IPS DF 6.9 (cell line): ENCODE results near the gene L2HGDH.

Experiments
- DNase-seq: peaks from one replicate; pipeline ENCODE4 v3.0.0-alpha.2; 2013; ENCODE audit warnings: low read depth, low spot score
- H3K27ac ChIP-seq: one replicate; pipeline ENCODE4 v1.5.1; 2013; ENCODE audit warnings: low read length, control low read depth
- H3K27me3 ChIP-seq: 2 replicates; pipeline ENCODE4 v1.6.1; 2013; ENCODE audit warnings: mild to moderate bottlenecking, low read length; ENCODE audit not compliant: control insufficient read depth, insufficient read depth
- H3K36me3 ChIP-seq: 2 replicates; pipeline ENCODE4 v1.6.1; 2013; ENCODE audit warnings: low read length; ENCODE audit not compliant: control insufficient read depth, insufficient read depth
- H3K4me1 ChIP-seq: 2 replicates; pipeline ENCODE4 v1.6.1; 2013; ENCODE audit warnings: low read length; ENCODE audit not compliant: control insufficient read depth, insufficient read depth
- H3K4me3 ChIP-seq: 2 replicates; pipeline ENCODE4 v1.5.1; 2013; ENCODE audit warnings: mild to moderate bottlenecking, low read length
- H3K9me3 ChIP-seq: 2 replicates; pipeline ENCODE4 v1.6.1; 2013; ENCODE audit warnings: low read length, inconsistent platforms; ENCODE audit not compliant: control insufficient read depth, insufficient read depth
- WGBS: extraction: QIAGEN DNeasy Blood & Tissue Kit; methylation state at CpG from one replicate; pipeline ENCODE4 v1.1.7; 2013; ENCODE audit warnings: mixed read lengths, missing lambda C conversion rate; ENCODE audit not compliant: insufficient read length, insufficient coverage; 5-methylcytosine and 5-hydroxymethylcytosine counted together

The L2HGDH gene

GRCh38 chr14:50215416-50215815 is 96.6 kb downstream of the L2HGDH start:
- no peaks in the 10 kb centered on the region for H3K36me3 ChIP-seq
- no peaks in the 10 kb centered on the region for H3K9me3 ChIP-seq
- H3K4me3 ChIP-seq = no peak overlapping the region
- H3K27me3 ChIP-seq = no peaks in the 10 kb centered on the region
- no CpG with 5 or more reads among the region's 2 CpGs for WGBS
- no peak overlapping the region for H3K27ac ChIP-seq
- no peak for DNase-seq
- H3K4me1 ChIP-seq = no peaks in the 10 kb centered on the region

GRCh38 chr14:50213795-50214194 is 98.2 kb downstream of the L2HGDH start:
- Histone ChIP-seq H3K4me1 (no peaks in the 10 kb centered on the region), H3K9me3 (no peaks in the 10 kb centered on the region), H3K27me3 (no peaks in the 10 kb centered on the region), H3K27ac (no peak overlapping the region), H3K4me3 (no peak overlapping the region), H3K36me3 (no peaks in the 10 kb centered on the region)
- WGBS = no CpG with 5 or more reads among the region's 2 CpGs
- DNase-seq = no peak

- H3K4me1 ChIP-seq = no peaks in the 10 kb centered on the region
- no peaks in the 10 kb centered on the region for H3K36me3 ChIP-seq
- H3K4me3 ChIP-seq = no peak overlapping the region
- WGBS = no CpG with 5 or more reads among the region's 3 CpGs
- DNase-seq = no peak
- H3K27ac ChIP-seq = no peak overlapping the region
- no peaks in the 10 kb centered on the region for H3K9me3 ChIP-seq
- no peaks in the 10 kb centered on the region for H3K27me3 ChIP-seq
Observed at GRCh38 chr14:50212726-50213125, 99.3 kb downstream of the L2HGDH start.

GRCh38 chr14:50210074-50210473 is 102.0 kb downstream of the L2HGDH start:
- H3K36me3 ChIP-seq = no peaks in the 10 kb centered on the region
- no peaks in the 10 kb centered on the region for H3K4me1 ChIP-seq
- DNase-seq = no peak
- no peak overlapping the region for H3K4me3 ChIP-seq
- H3K27me3 ChIP-seq = no peaks in the 10 kb centered on the region
- H3K27ac ChIP-seq = no peak overlapping the region
- H3K9me3 ChIP-seq = no peaks in the 10 kb centered on the region
- WGBS = no CpG with 5 or more reads among the region's 1 CpG

GRCh38 chr14:50198499-50198898 is 113.5 kb downstream of the L2HGDH start:
- no CpG with 5 or more reads among the region's 2 CpGs for WGBS
- H3K27me3 ChIP-seq = no peaks in the 10 kb centered on the region
- H3K27ac ChIP-seq = no peak overlapping the region
- H3K4me3 ChIP-seq = no peak overlapping the region
- DNase-seq = no peak
- H3K36me3 ChIP-seq = no peaks in the 10 kb centered on the region
- no peaks in the 10 kb centered on the region for H3K9me3 ChIP-seq
- H3K4me1 ChIP-seq = no peaks in the 10 kb centered on the region

GRCh38 chr14:50191499-50191898 is 120.5 kb downstream of the L2HGDH start:
- DNase-seq = no peak
- no peak overlapping the region for H3K4me3 ChIP-seq
- no peaks in the 10 kb centered on the region for H3K36me3 ChIP-seq
- no peaks in the 10 kb centered on the region for H3K4me1 ChIP-seq
- no CpG with 5 or more reads among the region's 1 CpG for WGBS
- H3K27ac ChIP-seq = no peak overlapping the region
- no peaks in the 10 kb centered on the region for H3K27me3 ChIP-seq
- no peaks in the 10 kb centered on the region for H3K9me3 ChIP-seq
